ENCODE data around the gene GPR162. TPM values are rescaled to one million over a fixed set of nuclear protein-coding genes. Genes with fewer than 3 reads are reported as not detected.
"Not testable (repeated sequence)": the region's sequence is repeated elsewhere in the genome, so short reads cannot be mapped to it uniquely, and the experiment has no call there.

Gene GPR162
- total RNA-seq, 1 donor from 2014 or later, result not detected

DNA sequence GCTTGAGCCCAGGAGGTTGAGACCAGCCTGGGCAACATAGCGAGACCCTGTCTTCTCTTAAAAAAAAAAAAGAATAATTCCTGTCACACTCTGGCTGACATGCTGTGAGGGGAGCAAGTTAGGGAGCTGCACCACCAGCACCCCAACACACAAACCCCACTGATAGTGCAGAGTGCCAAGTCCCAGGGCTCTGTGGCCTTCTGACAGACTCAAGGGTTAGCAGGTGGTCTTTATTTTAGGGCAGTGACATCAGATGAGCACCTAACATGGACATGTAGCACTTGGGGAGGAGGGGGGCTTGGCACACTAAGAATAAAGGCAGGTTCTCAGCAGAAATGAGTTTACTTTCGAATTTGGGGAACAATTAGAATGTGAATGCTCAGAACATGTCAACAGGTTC lies 37.2 kb downstream of the GPR162 start:
- Histone ChIP-seq H3K27me3 (ENCODE audit: control insufficient read depth, insufficient read depth, low read length) (no peaks in the 10 kb centered on the region), H3K36me3 (ENCODE audit: control insufficient read depth, insufficient read depth, low read length) (peaks cover 50% of the 10 kb centered on the region), H3K4me3 (ENCODE audit: low read depth, low read length) (no peak overlapping the region)
- TF ChIP-seq, protein P1, sequence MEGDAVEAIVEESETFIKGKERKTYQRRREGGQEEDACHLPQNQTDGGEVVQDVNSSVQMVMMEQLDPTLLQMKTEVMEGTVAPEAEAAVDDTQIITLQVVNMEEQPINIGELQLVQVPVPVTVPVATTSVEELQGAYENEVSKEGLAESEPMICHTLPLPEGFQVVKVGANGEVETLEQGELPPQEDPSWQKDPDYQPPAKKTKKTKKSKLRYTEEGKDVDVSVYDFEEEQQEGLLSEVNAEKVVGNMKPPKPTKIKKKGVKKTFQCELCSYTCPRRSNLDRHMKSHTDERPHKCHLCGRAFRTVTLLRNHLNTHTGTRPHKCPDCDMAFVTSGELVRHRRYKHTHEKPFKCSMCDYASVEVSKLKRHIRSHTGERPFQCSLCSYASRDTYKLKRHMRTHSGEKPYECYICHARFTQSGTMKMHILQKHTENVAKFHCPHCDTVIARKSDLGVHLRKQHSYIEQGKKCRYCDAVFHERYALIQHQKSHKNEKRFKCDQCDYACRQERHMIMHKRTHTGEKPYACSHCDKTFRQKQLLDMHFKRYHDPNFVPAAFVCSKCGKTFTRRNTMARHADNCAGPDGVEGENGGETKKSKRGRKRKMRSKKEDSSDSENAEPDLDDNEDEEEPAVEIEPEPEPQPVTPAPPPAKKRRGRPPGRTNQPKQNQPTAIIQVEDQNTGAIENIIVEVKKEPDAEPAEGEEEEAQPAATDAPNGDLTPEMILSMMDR (IDR thresholded peaks at IDR 0.05; ENCODE audit: insufficient read depth, low read length, severe bottlenecking), result no peak
- FAIRE-seq (no peak), DNase-seq (ENCODE audit: low read depth) (no peak)

DNA sequence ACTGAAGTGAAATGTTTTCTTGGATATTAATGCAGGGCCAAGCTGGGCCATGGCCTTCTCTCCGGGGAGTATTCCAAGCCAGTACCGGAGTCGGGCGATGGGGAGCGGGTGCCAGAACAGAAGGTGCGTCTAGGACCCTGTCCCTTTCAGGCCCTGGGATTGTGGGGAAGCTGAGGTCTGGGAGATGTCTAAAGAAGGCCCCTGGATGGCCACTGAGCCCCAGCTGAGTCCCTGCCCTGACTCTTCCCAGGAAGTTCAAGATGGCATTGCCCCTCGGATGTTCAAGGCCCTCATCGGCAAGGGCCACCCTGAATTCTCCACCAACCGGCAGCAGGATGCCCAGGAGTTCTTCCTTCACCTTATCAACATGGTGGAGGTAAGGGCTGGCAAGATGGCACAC lies 38.5 kb downstream of the GPR162 start:
- TF ChIP-seq, protein P1 (IDR thresholded peaks at IDR 0.05; ENCODE audit: insufficient read depth, low read length, severe bottlenecking), result no peak
- DNase-seq (ENCODE audit: low read depth), result no peak
- H3K27me3 ChIP-seq (ENCODE audit: control insufficient read depth, insufficient read depth, low read length), result no peaks in the 10 kb centered on the region
- H3K36me3 ChIP-seq (ENCODE audit: control insufficient read depth, insufficient read depth, low read length), result peaks cover 55% of the 10 kb centered on the region
- H3K4me3 ChIP-seq (ENCODE audit: low read depth, low read length), result no peak overlapping the region
- FAIRE-seq, result no peak

DNA sequence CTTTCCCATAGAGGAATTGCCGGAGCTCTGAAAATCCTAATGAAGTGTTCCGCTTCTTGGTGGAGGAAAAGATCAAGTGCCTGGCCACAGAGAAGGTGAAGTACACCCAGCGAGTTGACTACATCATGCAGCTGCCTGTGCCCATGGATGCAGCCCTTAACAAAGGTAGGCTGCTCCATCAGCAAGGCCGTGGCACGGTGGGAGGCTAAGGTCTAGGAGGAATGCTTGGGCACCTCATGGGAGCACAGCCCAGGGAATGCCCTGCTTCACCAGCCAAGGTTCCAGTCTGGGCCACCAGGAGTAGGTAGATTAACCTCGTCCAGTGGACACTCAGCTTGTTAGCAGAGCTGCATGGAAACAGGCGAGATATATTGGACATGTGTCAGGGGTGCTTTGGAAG lies 39.3 kb downstream of the GPR162 start:
- TF ChIP-seq, protein P1 (IDR thresholded peaks at IDR 0.05; ENCODE audit: insufficient read depth, low read length, severe bottlenecking), result no peak
- no peak overlapping the region for H3K4me3 ChIP-seq (ENCODE audit: low read depth, low read length)
- DNase-seq (ENCODE audit: low read depth), result no peak
- FAIRE-seq, result no peak
- H3K27me3 ChIP-seq (ENCODE audit: control insufficient read depth, insufficient read depth, low read length), result no peaks in the 10 kb centered on the region
- peaks cover 55% of the 10 kb centered on the region for H3K36me3 ChIP-seq (ENCODE audit: control insufficient read depth, insufficient read depth, low read length)

DNA sequence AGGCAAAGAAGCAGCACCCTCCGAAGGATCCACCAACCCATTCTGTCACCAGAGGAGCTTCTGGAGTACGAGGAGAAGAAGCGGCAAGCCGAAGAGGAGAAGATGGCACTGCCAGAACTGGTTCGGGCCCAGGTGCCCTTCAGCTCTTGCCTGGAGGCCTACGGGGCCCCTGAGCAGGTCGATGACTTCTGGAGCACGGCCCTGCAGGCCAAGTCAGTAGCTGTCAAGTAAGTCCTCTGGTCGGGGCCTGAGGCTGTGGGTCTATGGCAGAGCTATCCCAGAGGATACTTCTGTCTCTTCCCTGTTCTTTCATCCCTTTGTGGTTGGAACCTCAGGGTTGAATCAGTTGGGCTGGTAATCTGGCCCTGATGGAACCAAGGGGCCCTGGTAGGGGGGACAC lies 39.8 kb downstream of the GPR162 start:
- TF ChIP-seq, protein P1 (IDR thresholded peaks at IDR 0.05; ENCODE audit: insufficient read depth, low read length, severe bottlenecking), result no peak
- DNase-seq (ENCODE audit: low read depth), result no peak
- no peak for FAIRE-seq
- no peaks in the 10 kb centered on the region for H3K27me3 ChIP-seq (ENCODE audit: control insufficient read depth, insufficient read depth, low read length)
- peaks cover 50% of the 10 kb centered on the region for H3K36me3 ChIP-seq (ENCODE audit: control insufficient read depth, insufficient read depth, low read length)
- H3K4me3 ChIP-seq (ENCODE audit: low read depth, low read length), result no peak overlapping the region

DNA sequence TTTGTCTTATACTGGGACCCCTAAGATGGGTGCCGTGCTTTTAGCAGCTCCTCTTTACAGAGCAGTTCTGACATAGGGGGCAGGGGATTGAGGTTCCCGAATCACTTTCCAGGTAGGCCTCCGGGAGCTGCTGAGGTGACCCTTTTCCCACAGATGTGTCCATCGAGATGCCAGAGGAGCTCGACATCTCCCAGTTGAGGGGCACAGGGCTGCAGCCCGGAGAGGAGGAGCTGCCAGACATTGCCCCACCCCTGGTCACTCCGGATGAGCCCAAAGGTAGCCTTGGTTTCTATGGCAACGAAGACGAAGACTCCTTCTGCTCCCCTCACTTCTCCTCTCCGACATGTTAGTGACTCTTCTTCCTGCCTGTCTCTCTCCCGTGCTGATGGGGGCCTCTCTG lies 41.4 kb downstream of the GPR162 start:
- peaks cover 43% of the 10 kb centered on the region for H3K36me3 ChIP-seq (ENCODE audit: control insufficient read depth, insufficient read depth, low read length)
- TF ChIP-seq, protein P1 (IDR thresholded peaks at IDR 0.05; ENCODE audit: insufficient read depth, low read length, severe bottlenecking), result no peak
- no peak for DNase-seq (ENCODE audit: low read depth)
- no peaks in the 10 kb centered on the region for H3K27me3 ChIP-seq (ENCODE audit: control insufficient read depth, insufficient read depth, low read length)
- no peak overlapping the region for H3K4me3 ChIP-seq (ENCODE audit: low read depth, low read length)
- FAIRE-seq, result no peak

DNA sequence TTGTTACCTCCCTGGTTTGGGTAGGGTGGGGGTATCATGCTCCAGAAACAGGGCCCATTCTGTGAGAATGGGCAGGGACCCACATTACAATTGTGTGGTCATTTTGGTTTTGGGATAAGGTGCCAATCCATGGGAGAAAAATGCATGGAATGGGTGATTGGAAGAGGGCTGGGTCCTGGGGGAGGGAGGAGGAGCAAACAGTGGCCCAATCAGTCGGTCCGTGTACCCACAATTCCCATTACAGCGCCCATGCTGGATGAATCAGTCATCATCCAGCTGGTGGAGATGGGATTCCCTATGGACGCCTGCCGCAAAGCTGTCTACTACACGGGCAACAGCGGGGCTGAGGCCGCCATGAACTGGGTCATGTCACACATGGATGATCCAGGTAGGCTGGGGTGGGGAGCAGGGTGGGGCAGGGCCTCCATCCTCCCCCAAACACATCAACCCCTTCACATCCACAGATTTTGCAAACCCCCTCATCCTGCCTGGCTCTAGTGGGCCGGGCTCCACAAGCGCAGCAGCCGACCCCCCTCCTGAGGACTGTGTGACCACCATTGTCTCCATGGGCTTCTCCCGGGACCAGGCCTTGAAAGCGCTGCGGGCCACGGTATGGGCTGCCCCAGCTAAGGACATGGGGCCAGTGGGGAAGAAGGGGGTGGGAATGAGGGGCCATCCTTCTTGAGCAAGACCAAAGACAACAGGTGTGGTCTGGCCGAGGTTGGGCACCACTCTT lies 42.1 kb downstream of the GPR162 start:
- Histone ChIP-seq H3K4me3 (ENCODE audit: low read depth, low read length) (no peak overlapping the region), H3K27me3 (ENCODE audit: control insufficient read depth, insufficient read depth, low read length) (no peaks in the 10 kb centered on the region), H3K36me3 (ENCODE audit: control insufficient read depth, insufficient read depth, low read length) (peaks cover 39% of the 10 kb centered on the region)
- DNase-seq (ENCODE audit: low read depth) (no peak), FAIRE-seq (no peak)
- TF ChIP-seq, protein P1 (IDR thresholded peaks at IDR 0.05; ENCODE audit: insufficient read depth, low read length, severe bottlenecking), result no peak

DNA sequence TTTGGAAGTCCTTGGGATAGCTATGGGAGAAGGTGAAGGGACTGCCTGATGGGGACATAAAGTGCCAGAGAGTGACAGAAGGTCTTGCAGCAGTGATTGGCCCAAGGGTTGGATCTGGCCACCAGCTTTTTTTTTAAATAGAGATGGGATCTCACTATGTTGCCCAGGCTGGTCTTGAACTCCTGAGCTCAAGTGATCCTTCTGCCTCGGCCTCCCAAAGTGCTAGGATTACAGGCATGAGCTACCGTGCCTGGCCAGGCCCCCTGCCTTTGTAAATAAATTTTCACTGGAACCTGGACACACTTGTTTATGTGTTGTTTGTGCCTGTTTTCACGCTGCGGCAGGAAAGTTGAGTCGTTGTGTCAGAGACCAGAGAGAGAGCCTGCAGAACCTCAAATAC lies 43.7 kb downstream of the GPR162 start:
- not testable (repeated sequence) for FAIRE-seq; DNase-seq (ENCODE audit: low read depth)
- peaks cover 43% of the 10 kb centered on the region for H3K36me3 ChIP-seq (ENCODE audit: control insufficient read depth, insufficient read depth, low read length)

More for the DNA sequence above, 43.7 kb downstream of the GPR162 start:
- H3K27me3 ChIP-seq (ENCODE audit: control insufficient read depth, insufficient read depth, low read length); H3K4me3 ChIP-seq (ENCODE audit: low read depth, low read length): not testable (repeated sequence)
